ENCODE results near the gene SHISA8.

SHISA8 gene

GRCh38 chr22:41923595-41924276, 8.9 kb upstream of the SHISA8 start:
- Histone ChIP-seq H3K4me2 (ENCODE audit: low read length) (no peak overlapping the region), H3K27me3 (ENCODE audit: control insufficient read depth, insufficient read depth, low read length) (no peaks in the 10 kb centered on the region), H3K4me1 (no peaks in the 10 kb centered on the region), H3K79me2 (no peaks in the 10 kb centered on the region), H2AFZ (no peak overlapping the region), H3K9me3 (ENCODE audit: control insufficient read depth, low read length) (no peaks in the 10 kb centered on the region), H3K9ac (no peak overlapping the region), H3K4me3 (ENCODE audit: low read depth, low read length) (no peak overlapping the region), H3K27ac (no peak overlapping the region), H3K36me3 (ENCODE audit: control insufficient read depth, insufficient read depth, low read length) (no peaks in the 10 kb centered on the region)
- TF ChIP-seq CTCF (IDR thresholded peaks at IDR 0.05) = no peak

GRCh38 chr22:41922940-41923594, 8.2 kb upstream of the SHISA8 start:
- Histone ChIP-seq H2AFZ (no peak overlapping the region), H3K27ac (no peak overlapping the region), H3K9me3 (ENCODE audit: control insufficient read depth, low read length) (no peaks in the 10 kb centered on the region), H3K9ac (no peak overlapping the region), H3K27me3 (ENCODE audit: control insufficient read depth, insufficient read depth, low read length) (no peaks in the 10 kb centered on the region), H3K4me2 (ENCODE audit: low read length) (no peak overlapping the region), H3K4me3 (ENCODE audit: low read depth, low read length) (no peak overlapping the region), H3K4me1 (no peaks in the 10 kb centered on the region), H3K36me3 (ENCODE audit: control insufficient read depth, insufficient read depth, low read length) (no peaks in the 10 kb centered on the region), H3K79me2 (no peaks in the 10 kb centered on the region)
- no peak for TF ChIP-seq CTCF (IDR thresholded peaks at IDR 0.05)

- no peak overlapping the region for H3K9ac ChIP-seq
- no peak overlapping the region for H3K4me2 ChIP-seq (ENCODE audit: low read length)
- TF ChIP-seq CTCF (IDR thresholded peaks at IDR 0.05) = no peak
- no peaks in the 10 kb centered on the region for H3K36me3 ChIP-seq (ENCODE audit: control insufficient read depth, insufficient read depth, low read length)
- H3K4me1 ChIP-seq = no peaks in the 10 kb centered on the region
- H2AFZ ChIP-seq = no peak overlapping the region
- H3K79me2 ChIP-seq = no peaks in the 10 kb centered on the region
- H3K27ac ChIP-seq = no peak overlapping the region
- H3K9me3 ChIP-seq (ENCODE audit: control insufficient read depth, low read length) = no peaks in the 10 kb centered on the region
- no peak overlapping the region for H3K4me3 ChIP-seq (ENCODE audit: low read depth, low read length)
- no peaks in the 10 kb centered on the region for H3K27me3 ChIP-seq (ENCODE audit: control insufficient read depth, insufficient read depth, low read length)
Observed at GRCh38 chr22:41922328-41922727, 7.5 kb upstream of the SHISA8 start.

GRCh38 chr22:41920271-41920976, 5.5 kb upstream of the SHISA8 start:
- no peaks in the 10 kb centered on the region for H3K9me3 ChIP-seq (ENCODE audit: control insufficient read depth, low read length)
- H3K4me1 ChIP-seq = no peaks in the 10 kb centered on the region
- H3K27ac ChIP-seq = no peak overlapping the region
- H2AFZ ChIP-seq = no peak overlapping the region
- H3K79me2 ChIP-seq = no peaks in the 10 kb centered on the region
- no peak for TF ChIP-seq CTCF (IDR thresholded peaks at IDR 0.05)
- H3K4me3 ChIP-seq (ENCODE audit: low read depth, low read length) = peak overlapping the region; percentile 40
- no peak overlapping the region for H3K4me2 ChIP-seq (ENCODE audit: low read length)
- no peaks in the 10 kb centered on the region for H3K36me3 ChIP-seq (ENCODE audit: control insufficient read depth, insufficient read depth, low read length)
- no peaks in the 10 kb centered on the region for H3K27me3 ChIP-seq (ENCODE audit: control insufficient read depth, insufficient read depth, low read length)
- H3K9ac ChIP-seq = no peak overlapping the region

All from parathyroid adenoma (tissue), 2 donors.